Body of pancreas (tissue), 4 donors: ENCODE results near the gene TAS2R39. TPM values are rescaled to one million over a fixed set of nuclear protein-coding genes. Genes with fewer than 3 reads are reported as not detected.
"Not testable (repeated sequence)": the region's sequence is repeated elsewhere in the genome, so short reads cannot be mapped to it uniquely, and the experiment has no call there.

ENCODE experiments used
- ATAC-seq: fragments of 150-250 bp; one replicate; pipeline ENCODE4 v1.9.1; 2016
- DNase-seq, 4 donors: peaks; one replicate each; pipeline ENCODE4 v3.0.0-alpha.2; 2019
- H3K27ac ChIP-seq, 4 donors: fragments of 200-600 bp; sonication (generic); 1 replicate in 3 of 4; 2 replicates in 1 of 4; pipeline versions ENCODE4 v1.5.1 to v1.6.1; 2016 to 2019; ENCODE audit warnings: mild to moderate bottlenecking in 1 of 4, mixed read lengths in 1 of 4, moderate library complexity in 1 of 4
- H3K27me3 ChIP-seq, 2 donors: fragments of 200-600 bp; sonication (generic); one replicate each; pipeline ENCODE4 v1.6.0; 2016; ENCODE audit warnings: mild to moderate bottlenecking in 1 of 2
- H3K36me3 ChIP-seq, 2 donors: fragments of 200-600 bp; sonication (generic); replicated peaks in 1 of 2; 2 replicates each; pipeline ENCODE4 v1.5.1; 2016; ENCODE audit warnings: low read depth in 2 of 2; ENCODE audit not compliant: insufficient read depth in 1 of 2
- H3K4me1 ChIP-seq: fragments of 200-600 bp; sonication (generic); one replicate; pipeline ENCODE4 v1.6.0; 2016
- H3K4me3 ChIP-seq, 2 donors: fragments of 200-600 bp; sonication (generic); 1 replicate in 1 of 2; 2 replicates in 1 of 2; pipeline ENCODE4 v1.5.1; 2016 to 2019
- H3K9me3 ChIP-seq, 3 donors: fragments of 200-600 bp; sonication (generic); 1 replicate in 2 of 3; 2 replicates in 1 of 3; pipeline ENCODE4 v1.5.1; 2016
- CTCF ChIP-seq, 7 experiments: fragments of 450-650 bp in 4 of 7; fragments of 200-600 bp in 3 of 7; sonication (generic) in 3 of 7; IDR thresholded peaks; one replicate each; pipeline ENCODE4 v1.5.1; 2016 to 2019; ENCODE audit warnings: antibody characterized with exemption in 7 of 7
- POLR2A ChIP-seq, 3 donors: fragments of 450-650 bp; IDR thresholded peaks; one replicate each; pipeline ENCODE4 v1.6.1; 2016; ENCODE audit warnings: antibody characterized with exemption in 3 of 3, mild to moderate bottlenecking in 2 of 3
- WGBS, 2 donors: methylation state at CpG; one replicate each; pipeline ENCODE4 v1.1.5; 2017; 5-methylcytosine and 5-hydroxymethylcytosine counted together
- intact Hi-C: fragments of 100-400 bp; cut with DNase I; formaldehyde crosslinking; loops from one replicate; pipeline ENCODE4 v1.15.1; 2023
- total RNA-seq, 2 donors: library from RNA; depleted of rRNA; stranded (reverse); fragments of >200 nt; gene quantifications; one replicate each; pipeline ENCODE4 v1.1.0, GENCODE V29; 2016

TAS2R39 gene
- total RNA-seq, 2 donors from 2014 or later: not detected

GRCh38 chr7:143202161-143202560 lies 18.9 kb downstream of the TAS2R39 start:
- H3K4me1 ChIP-seq: no peaks in the 10 kb centered on the region
- H3K9me3 ChIP-seq: no peaks in the 10 kb centered on the region
- intact Hi-C loops: no loop called here
- H3K36me3 ChIP-seq: no peaks in the 10 kb centered on the region
- WGBS, 2 donors: 91 to 92% methylated on average over 2 of the region's 2 CpGs
- H3K4me3 ChIP-seq: no peak overlapping the region
- ATAC-seq (no peak), DNase-seq (no peak)
- TF ChIP-seq POLR2A (IDR thresholded peaks at IDR 0.05) (no peak), CTCF (IDR thresholded peaks at IDR 0.05) (no peak)
- no peak overlapping the region for H3K27ac ChIP-seq
- no peaks in the 10 kb centered on the region for H3K27me3 ChIP-seq

GRCh38 chr7:143203386-143203785 lies 20.2 kb downstream of the TAS2R39 start:
- intact Hi-C loops: no loop called here
- DNase-seq: no peak

GRCh38 chr7:143205560-143206293 lies 22.5 kb downstream of the TAS2R39 start:
- TF ChIP-seq CTCF (IDR thresholded peaks at IDR 0.05) (no peak), POLR2A (IDR thresholded peaks at IDR 0.05) (no peak)
- 56 to 69% methylated on average over 13 of the region's 13 CpGs for WGBS, 2 donors
- ATAC-seq (peak; percentile 33), DNase-seq (peak in 3 of 4 donors; percentile 8 to 62 (median 14))
- Histone ChIP-seq H3K27me3 (no peaks in the 10 kb centered on the region), H3K4me3 (no peak overlapping the region), H3K27ac (no peak overlapping the region), H3K9me3 (no peaks in the 10 kb centered on the region), H3K36me3 (no peaks in the 10 kb centered on the region), H3K4me1 (no peaks in the 10 kb centered on the region)
- intact Hi-C loops: no loop called here

More at GRCh38 chr7:143203386-143203785, 20.2 kb downstream of the TAS2R39 start:
- H3K4me1 ChIP-seq: no peaks in the 10 kb centered on the region
- H3K4me3 ChIP-seq: no peak overlapping the region
- WGBS, 2 donors: 74 to 81% methylated on average over 3 of the region's 3 CpGs
- no peak for TF ChIP-seq POLR2A (IDR thresholded peaks at IDR 0.05)
- no peak for TF ChIP-seq CTCF (IDR thresholded peaks at IDR 0.05)
- no peak for ATAC-seq
- no peaks in the 10 kb centered on the region for H3K36me3 ChIP-seq
- no peaks in the 10 kb centered on the region for H3K9me3 ChIP-seq
- no peak overlapping the region for H3K27ac ChIP-seq
- H3K27me3 ChIP-seq: no peaks in the 10 kb centered on the region

- H3K27ac ChIP-seq: no peak overlapping the region
- TF ChIP-seq POLR2A (IDR thresholded peaks at IDR 0.05): no peak
- TF ChIP-seq CTCF (IDR thresholded peaks at IDR 0.05): no peak
- H3K4me3 ChIP-seq: no peak overlapping the region
- no peak for ATAC-seq
- 29 to 47% methylated on average over 4 of the region's 4 CpGs for WGBS, 2 donors
- no peaks in the 10 kb centered on the region for H3K9me3 ChIP-seq
- no peaks in the 10 kb centered on the region for H3K27me3 ChIP-seq
- H3K36me3 ChIP-seq: no peaks in the 10 kb centered on the region
- no peaks in the 10 kb centered on the region for H3K4me1 ChIP-seq
- intact Hi-C loops: loop anchor here (5.0 kb wide), 1 partner anchor 203 kb away; no protein-coding TSS in a partner anchor
- DNase-seq: no peak
Measured at GRCh38 chr7:143210541-143210940, 27.3 kb downstream of the TAS2R39 start.

GRCh38 chr7:143213478-143213877 lies 30.3 kb downstream of the TAS2R39 start:
- DNase-seq, H3K36me3 ChIP-seq, H3K4me3 ChIP-seq, H3K27me3 ChIP-seq, H3K4me1 ChIP-seq, H3K27ac ChIP-seq, H3K9me3 ChIP-seq, ATAC-seq: not testable (repeated sequence)
- WGBS, 2 donors: 90 to 95% methylated on average over 4 of the region's 4 CpGs
- intact Hi-C loops: loop anchor here (5.0 kb wide), 1 partner anchor 206 kb away; no protein-coding TSS in a partner anchor
